H9 (cell line): ENCODE results near the gene DHRS7B. TPM values are rescaled to one million over a fixed set of nuclear protein-coding genes. Genes with fewer than 3 reads are reported as not detected.
"Not testable (repeated sequence)": the region's sequence is repeated elsewhere in the genome, so short reads cannot be mapped to it uniquely, and the experiment has no call there.

Experiments used
- DNase-seq: peaks from one replicate; pipeline ENCODE4 v3.0.0-alpha.2; 2017
- H2AFZ ChIP-seq: one replicate; pipeline ENCODE4 v1.6.1; 2013; ENCODE audit warnings: mild to moderate bottlenecking, low read length, control low read depth, moderate library complexity
- H2AK5ac ChIP-seq: 2 replicates; pipeline ENCODE4 v1.6.1; 2013; ENCODE audit warnings: low read length, control low read depth, mixed read lengths; ENCODE audit not compliant: insufficient read length
- H2BK120ac ChIP-seq: one replicate; pipeline ENCODE4 v1.6.1; 2013; ENCODE audit warnings: low read depth, mild to moderate bottlenecking, low read length, control low read depth, inconsistent platforms; ENCODE audit not compliant: poor library complexity, severe bottlenecking
- H2BK12ac ChIP-seq: 2 replicates; pipeline ENCODE4 v1.6.1; 2013; ENCODE audit warnings: low read length, control low read depth, mixed read lengths, low read depth; ENCODE audit not compliant: insufficient read length
- H2BK15ac ChIP-seq: 2 replicates; pipeline ENCODE4 v1.6.1; 2013; ENCODE audit warnings: low read depth, low read length, control low read depth
- H2BK20ac ChIP-seq: one replicate; pipeline ENCODE4 v1.6.1; 2013; ENCODE audit warnings: low read depth, mild to moderate bottlenecking, low read length, control low read depth, inconsistent platforms; ENCODE audit not compliant: poor library complexity, severe bottlenecking
- H2BK5ac ChIP-seq: 2 replicates; pipeline ENCODE4 v1.6.1; 2013; ENCODE audit warnings: low read length, control low read depth, mixed read lengths; ENCODE audit not compliant: insufficient read length
- H3K14ac ChIP-seq: 2 replicates; pipeline ENCODE4 v1.6.1; 2013; ENCODE audit warnings: low read length, control low read depth; ENCODE audit not compliant: insufficient read depth
- H3K18ac ChIP-seq: 2 replicates; pipeline ENCODE4 v1.6.1; 2013; ENCODE audit warnings: low read depth, mild to moderate bottlenecking, mixed read lengths, low read length, control low read depth; ENCODE audit not compliant: insufficient read length
- H3K23ac ChIP-seq: 2 replicates; pipeline ENCODE4 v1.6.1; 2013; ENCODE audit warnings: low read length, control low read depth, mixed read lengths, low read depth; ENCODE audit not compliant: insufficient read length
- H3K23me2 ChIP-seq: 2 replicates; pipeline ENCODE4 v1.6.1; 2013; ENCODE audit warnings: low read depth, mild to moderate bottlenecking, mixed read lengths, low read length, control low read depth; ENCODE audit not compliant: insufficient read length, poor library complexity, severe bottlenecking
- H3K27ac ChIP-seq: 2 replicates; pipeline ENCODE4 v1.5.1; 2013; ENCODE audit warnings: low read length, control low read depth, mixed read lengths, low read depth; ENCODE audit not compliant: insufficient read length
- H3K27me3 ChIP-seq: 2 replicates; pipeline ENCODE4 v1.6.1; 2013; ENCODE audit warnings: low read length, control low read depth, inconsistent platforms; ENCODE audit not compliant: insufficient read depth
- H3K4ac ChIP-seq: 2 replicates; pipeline ENCODE4 v1.6.1; 2013; ENCODE audit warnings: low read depth, mild to moderate bottlenecking, control low read depth, inconsistent platforms, low read length, moderate library complexity
- H3K4me1 ChIP-seq: 2 replicates; pipeline ENCODE4 v1.6.1; 2013; ENCODE audit warnings: low read length, control low read depth, inconsistent platforms; ENCODE audit not compliant: insufficient read depth
- H3K4me2 ChIP-seq: 2 replicates; pipeline ENCODE4 v1.6.1; 2013; ENCODE audit warnings: low read length, control low read depth, mixed read lengths; ENCODE audit not compliant: insufficient read length, insufficient read depth
- H3K56ac ChIP-seq: 2 replicates; pipeline ENCODE4 v1.6.1; 2013; ENCODE audit warnings: low read depth, mild to moderate bottlenecking, mixed read lengths, low read length, control low read depth; ENCODE audit not compliant: insufficient read length
- H3K79me1 ChIP-seq: 2 replicates; pipeline ENCODE4 v1.6.1; 2013; ENCODE audit warnings: low read depth, mild to moderate bottlenecking, moderate library complexity, low read length, control low read depth, inconsistent platforms; ENCODE audit not compliant: insufficient read depth, poor library complexity, severe bottlenecking
- H3K79me2 ChIP-seq: 2 replicates; pipeline ENCODE4 v1.6.1; 2013; ENCODE audit warnings: low read length, control low read depth, inconsistent platforms; ENCODE audit not compliant: insufficient read depth
- H3K9ac ChIP-seq: 2 replicates; pipeline ENCODE4 v1.6.1; 2013; ENCODE audit warnings: low read length, control low read depth, mixed read lengths; ENCODE audit not compliant: insufficient read length; ENCODE audit errors: extremely low read depth
- H3K9me3 ChIP-seq: one replicate; pipeline ENCODE4 v1.6.1; 2013; ENCODE audit warnings: low read depth, low read length, inconsistent platforms; ENCODE audit not compliant: control insufficient read depth
- H3T11ph ChIP-seq: one replicate; pipeline ENCODE4 v1.6.1; 2013; ENCODE audit warnings: mild to moderate bottlenecking, low read length, control low read depth, inconsistent platforms
- H4K20me1 ChIP-seq: one replicate; pipeline ENCODE4 v1.6.1; 2013; ENCODE audit not compliant: control insufficient read depth, insufficient read length, insufficient read depth
- H4K5ac ChIP-seq: 2 replicates; pipeline ENCODE4 v1.6.1; 2013; ENCODE audit warnings: low read depth, mild to moderate bottlenecking, mixed read lengths, low read length, control low read depth; ENCODE audit not compliant: insufficient read length
- H4K8ac ChIP-seq: replicated peaks from 2 replicates; pipeline ENCODE4 v1.6.1; 2013; ENCODE audit warnings: low read length, control low read depth, mixed read lengths, low read depth; ENCODE audit not compliant: insufficient read length
- H4K91ac ChIP-seq: 2 replicates; pipeline ENCODE4 v1.6.1; 2013; ENCODE audit warnings: low read depth, mild to moderate bottlenecking, moderate library complexity, mixed read lengths, low read length, control low read depth; ENCODE audit not compliant: insufficient read length
- H3K27ac Mint-ChIP-seq, 3 experiments: 2 replicates in 2 of 3; 3 replicates in 1 of 3; pipeline ENCODE4 v1.8.0; 2020 to 2021; ENCODE audit warnings: mixed read lengths in 3 of 3, mild to moderate bottlenecking in 1 of 3, moderate library complexity in 1 of 3
- H3K27me3 Mint-ChIP-seq: 2 replicates; pipeline ENCODE4 v1.8.0; 2021; ENCODE audit warnings: low read depth, mild to moderate bottlenecking, moderate library complexity, mixed read lengths
- H3K36me3 Mint-ChIP-seq, 3 experiments: 2 replicates in 2 of 3; 3 replicates in 1 of 3; pipeline ENCODE4 v1.8.0; 2020 to 2021; ENCODE audit warnings: low read depth in 3 of 3, mixed read lengths in 3 of 3; ENCODE audit not compliant: insufficient read depth in 1 of 3
- H3K4me1 Mint-ChIP-seq, 2 experiments: 2 replicates each; pipeline ENCODE4 v1.8.0; 2020; ENCODE audit warnings: mixed read lengths in 2 of 2
- H3K4me3 Mint-ChIP-seq, 2 experiments: 2 replicates in 1 of 2; 3 replicates in 1 of 2; pipeline ENCODE4 v1.8.0; 2020 to 2021; ENCODE audit warnings: mild to moderate bottlenecking in 2 of 2, mixed read lengths in 2 of 2, moderate library complexity in 1 of 2
- H3K9me3 Mint-ChIP-seq, 2 experiments: 2 replicates in 1 of 2; 3 replicates in 1 of 2; pipeline ENCODE4 v1.8.0; 2020; ENCODE audit warnings: mild to moderate bottlenecking in 2 of 2, mixed read lengths in 2 of 2, moderate library complexity in 1 of 2
- WGBS: extraction: QIAGEN DNeasy Blood & Tissue Kit; methylation state at CpG from one replicate; pipeline ENCODE4 v1.1.7; 2013; ENCODE audit warnings: missing lambda C conversion rate, low lambda C conversion rate, mixed read lengths; ENCODE audit not compliant: insufficient read length; ENCODE audit errors: extremely low coverage; 5-methylcytosine and 5-hydroxymethylcytosine counted together
- total RNA-seq: library from RNA; stranded (reverse); gene quantifications from 2 replicates; pipeline ENCODE4 v1.2.1, GENCODE V29; 2021
- TF ChIP-seq, protein P1 (sequence below): fragments of 200-600 bp; sonication (generic); conservative IDR thresholded peaks from 3 replicates; pipeline ENCODE4 v1.8.0; 2021; ENCODE audit warnings: antibody characterized with exemption, mild to moderate bottlenecking

DHRS7B gene
- total RNA-seq, 1 experiment from 2014 or later = 20.3 TPM

DNA sequence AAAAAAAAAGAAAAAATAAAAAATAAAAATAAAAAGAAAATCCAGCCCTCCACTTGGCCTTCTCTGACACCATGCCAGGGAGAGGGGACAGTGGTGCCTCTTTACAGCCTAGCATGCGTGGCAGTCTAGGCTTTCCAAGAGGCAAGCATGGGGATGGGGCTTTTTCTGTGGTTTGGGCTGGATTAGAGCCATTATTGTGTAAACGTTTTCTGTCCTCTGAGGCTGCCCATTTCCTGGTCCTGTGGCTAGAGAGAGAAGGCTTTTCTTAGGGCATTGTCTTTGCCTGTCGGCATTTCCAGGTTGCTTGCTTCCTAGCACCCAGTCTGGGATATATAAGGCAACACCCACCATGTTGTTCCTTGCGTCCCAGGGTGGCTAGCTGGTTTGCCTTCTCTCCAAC, 2.7 kb upstream of the DHRS7B start:
- Histone ChIP-seq H3K4me1 (peaks cover 3% of the 10 kb centered on the region; the same call in 1 of the 2 replicates), H4K5ac (no peak overlapping the region), H3K23ac (no peak overlapping the region), H4K20me1 (no peaks in the 10 kb centered on the region), H3K56ac (no peak overlapping the region), H3K27ac (no peak overlapping the region), H3K27me3 (no peaks in the 10 kb centered on the region), H3K23me2 (peaks cover 7% of the 10 kb centered on the region), H2BK12ac (no peak overlapping the region), H3T11ph (no peak overlapping the region), H4K91ac (no peak overlapping the region), H3K18ac (no peak overlapping the region), H4K8ac (no peak overlapping the region), H2BK15ac (no peak overlapping the region), H2AFZ (no peak overlapping the region), H3K9me3 (no peaks in the 10 kb centered on the region), H3K4me2 (no peak overlapping the region), H2AK5ac (no peak overlapping the region), H2BK5ac (no peak overlapping the region), H3K4ac (no peak overlapping the region), H3K9ac (no peak overlapping the region), H2BK120ac (no peak overlapping the region), H3K79me2 (no peaks in the 10 kb centered on the region), H2BK20ac (no peak overlapping the region), H3K14ac (no peak overlapping the region), H3K79me1 (no peaks in the 10 kb centered on the region)
- TF ChIP-seq, protein P1, sequence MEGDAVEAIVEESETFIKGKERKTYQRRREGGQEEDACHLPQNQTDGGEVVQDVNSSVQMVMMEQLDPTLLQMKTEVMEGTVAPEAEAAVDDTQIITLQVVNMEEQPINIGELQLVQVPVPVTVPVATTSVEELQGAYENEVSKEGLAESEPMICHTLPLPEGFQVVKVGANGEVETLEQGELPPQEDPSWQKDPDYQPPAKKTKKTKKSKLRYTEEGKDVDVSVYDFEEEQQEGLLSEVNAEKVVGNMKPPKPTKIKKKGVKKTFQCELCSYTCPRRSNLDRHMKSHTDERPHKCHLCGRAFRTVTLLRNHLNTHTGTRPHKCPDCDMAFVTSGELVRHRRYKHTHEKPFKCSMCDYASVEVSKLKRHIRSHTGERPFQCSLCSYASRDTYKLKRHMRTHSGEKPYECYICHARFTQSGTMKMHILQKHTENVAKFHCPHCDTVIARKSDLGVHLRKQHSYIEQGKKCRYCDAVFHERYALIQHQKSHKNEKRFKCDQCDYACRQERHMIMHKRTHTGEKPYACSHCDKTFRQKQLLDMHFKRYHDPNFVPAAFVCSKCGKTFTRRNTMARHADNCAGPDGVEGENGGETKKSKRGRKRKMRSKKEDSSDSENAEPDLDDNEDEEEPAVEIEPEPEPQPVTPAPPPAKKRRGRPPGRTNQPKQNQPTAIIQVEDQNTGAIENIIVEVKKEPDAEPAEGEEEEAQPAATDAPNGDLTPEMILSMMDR = no peak
- H3K4me1 Mint-ChIP-seq = peaks cover 39 to 43% of the 10 kb centered on the region in 2 experiments
- H3K27ac Mint-ChIP-seq = peak overlapping the region; percentile 14 to 70 (median 55); a peak in 4 of 7 replicates
- DNase-seq = peak; percentile 48
- H3K4me3 Mint-ChIP-seq = no peak overlapping the region
- H3K27me3 Mint-ChIP-seq = no peaks in the 10 kb centered on the region; the same call in 1 of the 2 replicates
- WGBS = no CpG with 5 or more reads among the region's 4 CpGs
- peaks cover 0 to 1% of the 10 kb centered on the region in 2 experiments; a peak in 3 of 5 replicates for H3K9me3 Mint-ChIP-seq
- peaks cover 0 to under 1% (median under 1%) of the 10 kb centered on the region in 3 experiments; a peak in 2 of 7 replicates for H3K36me3 Mint-ChIP-seq

DNA sequence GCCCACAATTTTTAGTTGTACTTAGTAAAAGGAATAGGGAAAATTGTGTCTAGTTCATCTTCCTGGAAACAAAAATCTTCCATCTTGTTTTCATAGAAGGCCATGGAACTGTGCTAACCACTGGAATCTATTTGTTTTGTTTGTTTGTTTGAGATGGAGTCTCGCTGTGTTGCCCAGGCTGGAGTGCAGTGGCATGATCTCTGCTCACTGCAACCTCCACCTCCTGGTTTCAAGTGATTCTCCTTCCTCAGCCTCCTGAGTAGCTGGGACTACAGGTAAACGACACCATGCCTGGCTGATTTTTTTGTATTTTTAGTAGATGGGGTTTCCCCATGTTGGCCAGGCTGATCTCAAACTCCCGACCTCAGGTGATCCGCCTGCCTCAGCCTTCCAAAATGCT, 2.2 kb upstream of the DHRS7B start:
- not testable (repeated sequence) for H3K14ac ChIP-seq, H3K4me3 Mint-ChIP-seq, H3K4me2 ChIP-seq, H3K27me3 Mint-ChIP-seq, H3K23ac ChIP-seq, H3K27ac ChIP-seq, H3K56ac ChIP-seq, H2BK20ac ChIP-seq, H2BK12ac ChIP-seq, H4K5ac ChIP-seq, H3K9ac ChIP-seq, H4K91ac ChIP-seq, H3K79me2 ChIP-seq, H4K8ac ChIP-seq, H3K9me3 Mint-ChIP-seq, H3K23me2 ChIP-seq, H2BK5ac ChIP-seq, H3K4me1 ChIP-seq, H4K20me1 ChIP-seq, H3K4ac ChIP-seq, H3K9me3 ChIP-seq, H3T11ph ChIP-seq, H3K79me1 ChIP-seq, H2BK120ac ChIP-seq, H2BK15ac ChIP-seq, DNase-seq, H3K18ac ChIP-seq, H2AFZ ChIP-seq, H3K36me3 Mint-ChIP-seq, H2AK5ac ChIP-seq, H3K27me3 ChIP-seq
- no CpG with 5 or more reads among the region's 4 CpGs for WGBS
- Mint-ChIP-seq H3K27ac (peak overlapping the region; percentile 32 to 64 (median 38); a peak in 3 of 7 replicates), H3K4me1 (peaks cover 35 to 38% of the 10 kb centered on the region in 2 experiments)
